H1 (cell line): ENCODE data around the gene CRTC1. TPM values are rescaled to one million over a fixed set of nuclear protein-coding genes. Genes with fewer than 3 reads are reported as not detected.

Experiments used
- CTCF ChIA-PET: fragments of 300-600 bp; sonication (Branson Sonifier 250); formaldehyde crosslinking; loops from one replicate; lab custom pipeline; 2021; ENCODE audit not compliant: partially characterized antibody; lab: Charles Lee
- POLR2A ChIA-PET: fragments of 300-600 bp; sonication (Branson Sonifier 250); formaldehyde crosslinking; loops from one replicate; lab custom pipeline; 2021; ENCODE audit warnings: inconsistent platforms; ENCODE audit not compliant: partially characterized antibody; lab: Charles Lee
- DNase-seq, 2 experiments: peaks; one replicate each; pipeline versions ENCODE4 v3.0.0 to v3.0.0-alpha.2; 2010 to 2022; ENCODE audit warnings: low spot score in 2 of 2, low read depth in 1 of 2, mixed read lengths in 1 of 2
- FAIRE-seq: peaks from 2 replicates; lab custom pipeline; 2011; peaks lifted over from hg19 to GRCh38; lab: Jason Lieb, UNC
- H2AFZ ChIP-seq: 2 replicates; pipeline ENCODE4 v1.8.1; 2012; ENCODE audit warnings: low read length, inconsistent platforms
- H2AK5ac ChIP-seq: 2 replicates; pipeline ENCODE4 v1.6.1; 2013; ENCODE audit warnings: low read depth, low read length
- H2BK120ac ChIP-seq: replicated peaks from 2 replicates; pipeline ENCODE3; 2013; ENCODE audit warnings: low read depth, low read length, inconsistent platforms
- H2BK12ac ChIP-seq: 2 replicates; pipeline ENCODE4 v1.6.1; 2013; ENCODE audit warnings: low read depth, low read length
- H2BK15ac ChIP-seq: 2 replicates; pipeline ENCODE4 v1.6.1; 2013; ENCODE audit warnings: low read length
- H2BK20ac ChIP-seq: 2 replicates; pipeline ENCODE4 v1.6.1; 2013; ENCODE audit warnings: low read length
- H2BK5ac ChIP-seq: 2 replicates; pipeline ENCODE4 v1.6.1; 2013; ENCODE audit warnings: low read depth, low read length
- H3K14ac ChIP-seq: 2 replicates; pipeline ENCODE4 v1.6.1; 2013; ENCODE audit warnings: inconsistent platforms; ENCODE audit not compliant: insufficient read length
- H3K18ac ChIP-seq: 2 replicates; pipeline ENCODE4 v1.6.1; 2013; ENCODE audit warnings: low read length; ENCODE audit errors: extremely low read depth
- H3K23ac ChIP-seq: 2 replicates; pipeline ENCODE4 v1.6.1; 2013; ENCODE audit warnings: inconsistent platforms; ENCODE audit not compliant: insufficient read length
- H3K23me2 ChIP-seq: 2 replicates; pipeline ENCODE4 v1.6.1; 2013; ENCODE audit warnings: low read depth, low read length
- H3K27ac ChIP-seq: 2 replicates; pipeline ENCODE4 v1.6.1; 2011; ENCODE audit warnings: low read depth, low read length, inconsistent platforms
- H3K27me3 ChIP-seq, 4 experiments: replicated peaks in 1 of 4; 1 replicate in 1 of 4; 2 replicates in 3 of 4; pipeline versions ENCODE4 v1.6.1 to v1.8.1; 2011 to 2013; ENCODE audit warnings: low read length in 3 of 4, mild to moderate bottlenecking in 3 of 4, inconsistent platforms in 2 of 4, mixed read lengths in 2 of 4, moderate library complexity in 1 of 4; ENCODE audit not compliant: control insufficient read depth in 3 of 4, insufficient read depth in 3 of 4; ENCODE audit errors: extremely low read depth in 1 of 4
- H3K36me3 ChIP-seq, 4 experiments: 2 replicates each; pipeline versions ENCODE4 v1.6.1 to v1.8.1; 2011 to 2013; ENCODE audit warnings: mild to moderate bottlenecking in 4 of 4, low read length in 3 of 4, moderate library complexity in 2 of 4, control low read depth in 1 of 4, inconsistent platforms in 1 of 4; ENCODE audit not compliant: insufficient read depth in 4 of 4, control insufficient read depth in 2 of 4
- H3K4ac ChIP-seq: replicated peaks from 2 replicates; pipeline ENCODE3; 2013; ENCODE audit warnings: low read length, low read depth, mixed read lengths, inconsistent platforms; ENCODE audit not compliant: insufficient read length
- H3K4me1 ChIP-seq, 4 experiments: replicated peaks in 1 of 4; 1 replicate in 1 of 4; 2 replicates in 3 of 4; pipeline versions ENCODE4 v1.6.1 to v1.8.1; 2011 to 2013; ENCODE audit warnings: low read length in 3 of 4, inconsistent platforms in 2 of 4, mixed read lengths in 1 of 4; ENCODE audit not compliant: insufficient read depth in 4 of 4, control insufficient read depth in 3 of 4
- H3K4me2 ChIP-seq, 2 experiments: 2 replicates each; pipeline versions ENCODE4 v1.6.1 to v1.8.1; 2011 to 2013; ENCODE audit warnings: low read depth in 2 of 2, low read length in 2 of 2, control low read depth in 1 of 2, inconsistent platforms in 1 of 2, mild to moderate bottlenecking in 1 of 2; ENCODE audit not compliant: insufficient read depth in 1 of 2
- H3K4me3 ChIP-seq, 4 experiments: fragments of 200-600, 300-600 bp in 1 of 4; sonication (generic), shearing (Covaris generic), sonication (Bioruptor Twin) in 1 of 4; 2 replicates each; pipeline versions ENCODE4 v1.5.1 to v1.8.1; 2011 to 2016; ENCODE audit warnings: low read length in 4 of 4, low read depth in 3 of 4, control low read depth in 2 of 4, inconsistent platforms in 2 of 4, mild to moderate bottlenecking in 2 of 4, mixed read lengths in 1 of 4, moderate library complexity in 1 of 4; ENCODE audit not compliant: insufficient read depth in 2 of 4; ENCODE audit errors: extremely low read depth in 1 of 4
- H3K56ac ChIP-seq: replicated peaks from 2 replicates; pipeline ENCODE3; 2013; ENCODE audit warnings: low read depth, mild to moderate bottlenecking, mixed read lengths, low read length, inconsistent platforms; ENCODE audit not compliant: insufficient read length
- H3K79me1 ChIP-seq: 2 replicates; pipeline ENCODE4 v1.6.1; 2013; ENCODE audit warnings: low read depth, low read length, control low read depth
- H3K79me2 ChIP-seq, 2 experiments: 2 replicates each; pipeline versions ENCODE4 v1.6.1 to v1.8.1; 2012 to 2013; ENCODE audit warnings: low read length in 2 of 2, mild to moderate bottlenecking in 2 of 2, inconsistent platforms in 1 of 2; ENCODE audit not compliant: insufficient read depth in 2 of 2, control insufficient read depth in 1 of 2
- H3K9ac ChIP-seq, 4 experiments: replicated peaks in 1 of 4; 1 replicate in 1 of 4; 2 replicates in 3 of 4; pipeline versions ENCODE4 v1.6.1 to v1.8.1; 2011 to 2013; ENCODE audit warnings: low read depth in 3 of 4, low read length in 3 of 4, control low read depth in 2 of 4, mild to moderate bottlenecking in 2 of 4, moderate library complexity in 2 of 4, inconsistent platforms in 1 of 4; ENCODE audit errors: extremely low read depth in 1 of 4
- H3K9me3 ChIP-seq, 2 experiments: 2 replicates each; pipeline versions ENCODE4 v1.6.1 to v1.8.1; 2012 to 2013; ENCODE audit warnings: mild to moderate bottlenecking in 2 of 2, moderate library complexity in 2 of 2, control low read depth in 1 of 2, inconsistent platforms in 1 of 2, low read depth in 1 of 2, low read length in 1 of 2, mixed read lengths in 1 of 2; ENCODE audit not compliant: insufficient read depth in 2 of 2
- H4K20me1 ChIP-seq, 2 experiments: replicated peaks in 1 of 2; 2 replicates each; pipeline versions ENCODE3 to v1.8.1; 2011 to 2013; ENCODE audit warnings: inconsistent platforms in 2 of 2, low read length in 2 of 2, mild to moderate bottlenecking in 1 of 2; ENCODE audit not compliant: insufficient read depth in 2 of 2, control insufficient read depth in 1 of 2
- H4K5ac ChIP-seq: 2 replicates; pipeline ENCODE4 v1.6.1; 2013; ENCODE audit warnings: low read length, low read depth, mixed read lengths, inconsistent platforms; ENCODE audit not compliant: insufficient read length
- H4K8ac ChIP-seq: 2 replicates; pipeline ENCODE4 v1.8.0; 2013; ENCODE audit warnings: mild to moderate bottlenecking, moderate library complexity, low read length, inconsistent platforms; ENCODE audit not compliant: insufficient read depth; ENCODE audit errors: extremely low read depth
- H4K91ac ChIP-seq: replicated peaks from 2 replicates; pipeline ENCODE3; 2013; ENCODE audit warnings: low read length, mixed read lengths, inconsistent platforms; ENCODE audit not compliant: insufficient read length
- BRCA1 ChIP-seq: IDR thresholded peaks from 2 replicates; pipeline ENCODE4 v1.6.1; 2012; ENCODE audit warnings: low read depth, low read length, improper control_type of control experiment
- CTBP2 ChIP-seq: IDR thresholded peaks from 2 replicates; pipeline ENCODE4 v1.7.0; 2011; ENCODE audit warnings: borderline replicate concordance, mild to moderate bottlenecking, moderate library complexity, mixed read lengths, low read length; ENCODE audit not compliant: insufficient read depth, insufficient read length
- RNF2 ChIP-seq: fragments of 200-900, 300-1000 bp; sonication (generic); IDR thresholded peaks from 2 replicates; pipeline ENCODE4 v1.7.1; 2016; ENCODE audit warnings: borderline replicate concordance, low read depth, mild to moderate bottlenecking, antibody characterized with exemption, low read length; ENCODE audit not compliant: poor library complexity, severe bottlenecking; ENCODE audit errors: missing control alignments
- WGBS, 2 experiments: shearing (Covaris generic) in 1 of 2; methylation state at CpG; one replicate each; pipeline versions ENCODE4 v1.1.6 to v1.1.7; 2013 to 2015; ENCODE audit warnings: low lambda C conversion rate in 2 of 2, mixed read lengths in 2 of 2, inconsistent platforms in 1 of 2, low coverage in 1 of 2, missing lambda C conversion rate in 1 of 2; ENCODE audit not compliant: insufficient replicate concordance in 2 of 2, insufficient coverage in 1 of 2, insufficient read length in 1 of 2; ENCODE audit errors: extremely low coverage in 1 of 2, missing lambda C conversion rate in 1 of 2; 5-methylcytosine and 5-hydroxymethylcytosine counted together
- polyA plus RNA-seq, 7 experiments: library from polyadenylated mRNA; depleted of rRNA in 3 of 7; stranded (reverse) in 5 of 7; unstranded in 2 of 7; fragments of >200 nt in 5 of 7; fragments of 200-250 nt in 2 of 7; gene quantifications; 1 replicate in 5 of 7; 2 replicates in 1 of 7; 4 replicates in 1 of 7; pipeline versions ENCODE4 v1.2.1 to v1.2.3, GENCODE V29; 2011 to 2013; ENCODE audit warnings: missing spikeins in 2 of 7, mixed read lengths in 2 of 7
- total RNA-seq: library from RNA; stranded (reverse); fragmentation: NEBNext Ultra II Directional; extraction: Animal tissue kit (Norgen Biotek cat#: 25700); gene quantifications from 2 replicates; pipeline ENCODE4 v1.2.1, GENCODE V29; 2021
- TF ChIP-seq, protein P1 (sequence below): IDR thresholded peaks from 2 replicates; pipeline ENCODE4 v1.6.1; 2012; ENCODE audit warnings: inconsistent platforms
- TF ChIP-seq, protein P2 (sequence below): IDR thresholded peaks from 2 replicates; pipeline ENCODE4 v1.6.1; 2011; ENCODE audit warnings: low read length, improper control_type of control experiment

Gene CRTC1
- total and polyA plus RNA-seq, 2 of the 8 experiments (the other 6 are each of a cell fraction or from before 2014, with no cell fraction given): 2.9 to 8.5 TPM

DNA sequence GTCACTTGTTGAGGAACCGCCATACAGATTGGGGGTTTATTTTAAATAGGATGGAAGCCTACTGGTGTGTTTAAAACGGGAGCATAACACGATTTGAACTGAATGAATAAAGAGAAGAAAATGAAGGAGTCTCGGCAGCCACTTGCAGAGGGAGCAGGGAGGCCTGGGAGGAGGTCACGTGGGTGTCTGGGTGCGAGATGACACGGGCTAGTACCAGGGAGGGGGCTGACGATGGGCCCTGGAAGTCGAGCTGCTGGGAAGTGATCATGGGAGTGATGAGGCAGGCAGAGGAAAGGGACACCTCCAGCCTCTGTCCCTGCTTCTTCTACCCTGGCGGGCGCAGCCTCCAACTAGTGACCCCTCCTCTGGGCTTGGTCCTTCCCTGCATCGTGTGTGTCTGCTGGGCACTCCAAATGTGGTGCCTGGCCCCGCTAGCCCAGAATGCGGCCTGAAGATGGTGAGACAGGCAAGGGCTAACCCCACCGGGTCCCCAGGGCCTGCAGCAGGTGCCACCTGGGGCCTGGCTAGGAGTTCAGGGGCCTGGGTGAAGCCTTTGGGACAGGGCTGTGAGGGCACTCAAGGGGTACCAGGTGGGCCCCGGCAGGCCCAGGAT, 35.5 kb downstream of the CRTC1 start:
- Histone ChIP-seq H2AK5ac (no peak overlapping the region), H4K91ac (no peak overlapping the region), H2BK12ac (no peak overlapping the region), H4K20me1 (peaks cover 0 to 23% of the 10 kb centered on the region in 2 experiments), H3K27me3 (no peaks in the 10 kb centered on the region), H3K36me3 (no peaks in the 10 kb centered on the region), H3K4me1 (peaks cover 0 to 3% (median 0%) of the 10 kb centered on the region in 4 experiments; a peak in 1 of 7 replicates), H2BK20ac (no peak overlapping the region), H3K4me2 (no peak overlapping the region), H3K56ac (no peak overlapping the region), H3K27ac (no peak overlapping the region), H4K8ac (peak overlapping the region; percentile 41), H3K18ac (no peak overlapping the region), H3K4ac (no peak overlapping the region), H3K79me1 (no peaks in the 10 kb centered on the region; the same call in 1 of the 2 replicates), H3K9me3 (no peaks in the 10 kb centered on the region), H2BK120ac (no peak overlapping the region), H2BK15ac (no peak overlapping the region), H2AFZ (no peak overlapping the region), H3K23me2 (0 out of 2 replicates have a peak, but pooled peaks cover 2% of the 10 kb centered on the region), H3K9ac (no peak overlapping the region), H3K79me2 (no peaks in the 10 kb centered on the region), H2BK5ac (no peak overlapping the region; the same call in 1 of the 2 replicates), H3K14ac (no peak overlapping the region), H3K23ac (no peak overlapping the region), H3K4me3 (no peak overlapping the region), H4K5ac (no peak overlapping the region)
- TF ChIP-seq RNF2 (no peak), CTBP2 (no peak), BRCA1 (no peak)
- TF ChIP-seq, protein P1, sequence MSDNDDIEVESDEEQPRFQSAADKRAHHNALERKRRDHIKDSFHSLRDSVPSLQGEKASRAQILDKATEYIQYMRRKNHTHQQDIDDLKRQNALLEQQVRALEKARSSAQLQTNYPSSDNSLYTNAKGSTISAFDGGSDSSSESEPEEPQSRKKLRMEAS: no peak
- TF ChIP-seq, protein P2, sequence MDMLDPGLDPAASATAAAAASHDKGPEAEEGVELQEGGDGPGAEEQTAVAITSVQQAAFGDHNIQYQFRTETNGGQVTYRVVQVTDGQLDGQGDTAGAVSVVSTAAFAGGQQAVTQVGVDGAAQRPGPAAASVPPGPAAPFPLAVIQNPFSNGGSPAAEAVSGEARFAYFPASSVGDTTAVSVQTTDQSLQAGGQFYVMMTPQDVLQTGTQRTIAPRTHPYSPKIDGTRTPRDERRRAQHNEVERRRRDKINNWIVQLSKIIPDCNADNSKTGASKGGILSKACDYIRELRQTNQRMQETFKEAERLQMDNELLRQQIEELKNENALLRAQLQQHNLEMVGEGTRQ: no peak
- no peak for DNase-seq
- FAIRE-seq: no peak
- ChIA-PET CTCF (no interaction called here), POLR2A (interaction anchor here (0.6 kb wide), 1 partner anchor 152 kb away, joined by 3 read pairs; no protein-coding TSS in a partner anchor)
- WGBS, 2 experiments: 83% methylated on average over 14 of the region's 16 CpGs; no CpG with 5 or more reads in 1 of the 2 experiments
